ES-I3 (cell line): ENCODE results near the gene MLLT1.

Experiments
- H3K36me3 ChIP-seq: 2 replicates; pipeline ENCODE4 v1.6.1; 2013; ENCODE audit warnings: mild to moderate bottlenecking, low read length, control low read depth, moderate library complexity; ENCODE audit not compliant: insufficient read depth
- H3K4me1 ChIP-seq: 2 replicates; pipeline ENCODE4 v1.6.1; 2013; ENCODE audit warnings: mild to moderate bottlenecking, control low read depth, low read length; ENCODE audit not compliant: insufficient read depth
- H3K9ac ChIP-seq: 2 replicates; pipeline ENCODE4 v1.6.1; 2013; ENCODE audit warnings: low read depth, mild to moderate bottlenecking, low read length, moderate library complexity
- H3K9me3 ChIP-seq: 2 replicates; pipeline ENCODE4 v1.6.1; 2013; ENCODE audit warnings: mild to moderate bottlenecking, low read length, moderate library complexity; ENCODE audit not compliant: control insufficient read depth, insufficient read depth

Gene MLLT1

DNA sequence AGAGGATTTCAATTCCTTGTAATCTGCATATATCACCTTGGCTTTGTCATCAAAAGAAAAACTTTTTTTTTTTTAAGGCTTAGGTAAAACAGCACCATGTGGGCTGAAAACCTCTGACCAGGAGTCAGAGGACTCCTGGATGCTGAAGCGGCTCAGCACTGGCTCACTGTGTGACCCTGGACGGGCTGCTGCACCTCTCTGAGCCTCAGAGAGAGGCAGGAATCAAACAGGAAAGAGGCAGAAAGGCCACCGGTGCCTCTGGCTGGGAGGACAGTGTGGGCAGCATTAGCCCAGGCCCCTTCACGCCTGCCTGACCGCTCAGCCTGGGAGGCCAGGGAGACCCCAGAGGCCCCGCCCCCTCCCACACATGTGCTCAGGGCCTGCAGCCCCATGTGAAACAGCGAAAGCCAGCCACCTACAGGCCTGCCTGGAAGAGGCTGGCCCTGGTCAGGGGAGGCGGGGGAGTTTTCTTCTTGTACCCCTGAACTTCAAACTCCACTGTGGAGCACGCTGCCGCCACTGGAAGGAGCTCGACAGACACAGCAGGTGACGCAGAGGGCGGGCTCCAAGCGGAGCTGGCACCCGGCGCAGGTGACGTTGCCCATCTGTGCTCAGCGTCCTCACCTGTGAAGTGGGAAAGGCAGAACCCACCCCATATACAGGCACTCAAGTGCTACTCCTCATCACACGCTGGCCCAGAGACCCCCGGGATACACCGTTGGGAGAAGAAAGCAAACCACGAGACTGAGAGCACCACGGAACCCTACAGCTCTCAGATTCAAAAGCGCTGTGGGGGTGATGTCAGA lies 39.7 kb downstream of the MLLT1 start:
- H3K9me3 ChIP-seq = no peaks in the 10 kb centered on the region
- H3K4me1 ChIP-seq = peaks cover 3% of the 10 kb centered on the region; the same call in 1 of the 2 replicates
- no peak overlapping the region for H3K9ac ChIP-seq
- no peaks in the 10 kb centered on the region for H3K36me3 ChIP-seq

DNA sequence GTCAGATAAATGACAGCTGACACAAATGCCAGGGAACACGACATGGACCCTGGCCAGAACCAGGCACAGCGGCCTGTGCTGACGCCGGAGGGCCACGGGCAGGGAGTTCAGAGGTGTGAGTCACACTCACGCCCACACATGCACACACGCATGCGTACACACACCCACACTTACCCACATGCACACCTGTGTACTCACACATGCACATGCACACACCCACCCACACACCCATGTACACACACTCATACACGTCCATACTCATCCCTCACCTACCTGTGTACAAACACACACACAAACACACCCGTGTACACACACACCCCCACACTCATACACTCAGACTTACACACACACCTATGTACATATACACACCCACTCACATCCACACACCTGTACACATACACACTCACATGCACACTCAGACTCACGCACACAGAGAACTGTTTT lies 40.4 kb downstream of the MLLT1 start:
- H3K9ac ChIP-seq = no peak overlapping the region
- H3K9me3 ChIP-seq = no peaks in the 10 kb centered on the region
- H3K4me1 ChIP-seq = peaks cover 3% of the 10 kb centered on the region; the same call in 1 of the 2 replicates
- H3K36me3 ChIP-seq = no peaks in the 10 kb centered on the region

DNA sequence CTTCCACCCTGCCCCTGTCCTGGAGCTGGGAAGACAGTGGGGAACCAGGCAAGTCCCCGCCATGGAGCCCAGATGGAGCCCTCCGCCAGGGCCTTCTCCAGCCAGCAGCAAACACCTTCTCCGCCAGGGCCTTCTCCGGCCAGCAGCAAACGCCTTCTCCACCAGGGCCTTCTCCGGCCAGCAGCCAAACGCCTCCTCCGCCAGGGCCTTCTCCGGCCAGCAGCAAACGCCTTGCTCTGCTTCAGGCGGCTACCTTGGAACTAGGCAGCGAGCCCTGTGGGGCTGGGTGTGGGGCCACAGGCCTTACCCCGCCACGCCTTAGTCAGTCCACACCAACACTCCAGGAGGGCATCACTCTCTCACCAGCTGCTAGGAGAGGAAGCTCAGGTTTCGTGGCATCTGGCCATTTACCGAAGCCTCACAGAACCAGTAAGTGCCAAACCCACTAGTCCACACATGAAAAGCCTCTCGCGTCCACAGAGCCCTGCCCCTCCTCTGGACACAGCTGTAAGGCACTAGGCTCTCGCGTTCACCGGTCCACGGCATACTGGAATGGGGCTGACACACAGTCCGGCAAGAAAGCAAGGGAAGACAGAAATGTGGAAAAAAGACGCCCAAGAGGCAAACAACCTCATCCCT lies 41.0 kb downstream of the MLLT1 start:
- H3K36me3 ChIP-seq = no peaks in the 10 kb centered on the region
- H3K4me1 ChIP-seq = no peaks in the 10 kb centered on the region; the same call in 1 of the 2 replicates
- H3K9ac ChIP-seq = no peak overlapping the region
- H3K9me3 ChIP-seq = no peaks in the 10 kb centered on the region

DNA sequence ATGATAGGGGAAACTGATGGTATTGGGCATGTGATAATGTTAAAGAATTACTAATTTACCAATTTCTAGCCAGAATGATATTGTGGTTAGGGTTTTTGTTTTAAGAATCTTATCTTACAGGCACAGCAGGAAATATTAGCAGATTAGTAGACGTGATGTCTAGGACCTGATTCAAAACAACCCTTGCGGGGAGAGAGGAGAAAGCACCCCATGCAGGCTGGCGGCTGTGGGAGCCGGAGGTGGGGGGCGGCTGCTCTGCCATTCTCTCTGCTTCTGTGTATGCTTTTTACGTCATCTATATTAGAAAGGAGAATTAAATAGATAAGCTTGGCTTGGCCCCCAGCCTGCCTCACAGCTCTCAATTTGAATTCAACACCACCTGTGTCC lies 41.5 kb downstream of the MLLT1 start:
- Histone ChIP-seq H3K9ac (no peak overlapping the region), H3K4me1 (no peaks in the 10 kb centered on the region; the same call in 1 of the 2 replicates), H3K36me3 (no peaks in the 10 kb centered on the region)

DNA sequence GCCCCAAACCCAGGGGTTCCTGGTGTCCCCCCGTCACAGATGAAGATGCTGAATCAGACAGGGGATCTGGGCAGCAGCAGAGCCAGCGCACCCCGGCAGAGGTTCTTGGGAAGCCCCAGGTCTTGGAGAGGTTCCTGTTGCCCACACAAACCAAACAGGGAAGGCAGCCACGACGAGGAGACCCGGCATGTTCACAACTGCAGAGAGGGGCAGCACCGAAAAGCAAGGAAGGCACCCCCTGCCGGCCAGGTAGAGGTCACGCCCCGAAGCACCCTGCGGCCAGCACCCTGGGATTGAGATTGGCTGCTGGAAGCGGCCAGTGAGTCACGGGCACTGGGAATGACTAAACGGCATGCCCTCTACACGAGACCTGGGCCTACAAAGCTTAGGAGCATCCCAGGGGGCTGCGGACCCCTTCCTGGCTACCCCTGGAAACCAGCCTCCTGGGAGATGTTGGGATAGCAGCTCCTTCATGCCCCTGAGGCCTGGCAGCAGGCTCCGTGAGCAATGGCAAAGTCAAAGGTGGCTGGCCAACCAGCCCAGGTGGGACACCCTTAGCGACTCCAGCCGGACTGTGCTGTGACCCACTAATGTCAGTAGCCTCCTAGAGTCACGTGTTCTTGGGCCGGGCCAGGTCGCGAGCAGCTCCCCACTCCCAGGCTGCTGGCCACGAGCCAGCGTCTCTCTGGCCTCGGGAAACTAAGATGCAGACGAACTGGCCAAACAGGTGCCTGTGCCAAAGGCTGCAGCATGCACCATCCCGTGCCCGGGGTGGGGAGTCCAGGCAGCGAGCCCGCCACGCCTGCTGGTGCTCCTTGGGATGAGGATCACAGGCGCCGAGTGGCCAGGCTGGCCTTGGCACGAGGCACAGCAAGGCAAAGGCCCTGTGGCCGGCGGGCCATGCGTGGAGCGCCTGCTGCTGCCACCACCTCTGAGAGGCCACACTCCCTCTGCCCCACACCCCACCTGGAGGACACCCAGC lies 43.2 kb downstream of the MLLT1 start:
- H3K36me3 ChIP-seq = no peaks in the 10 kb centered on the region
- no peaks in the 10 kb centered on the region for H3K9me3 ChIP-seq
- H3K4me1 ChIP-seq = no peaks in the 10 kb centered on the region; the same call in 1 of the 2 replicates
- H3K9ac ChIP-seq = no peak overlapping the region

More for the DNA sequence above, 41.5 kb downstream of the MLLT1 start:
- no peaks in the 10 kb centered on the region for H3K9me3 ChIP-seq

DNA sequence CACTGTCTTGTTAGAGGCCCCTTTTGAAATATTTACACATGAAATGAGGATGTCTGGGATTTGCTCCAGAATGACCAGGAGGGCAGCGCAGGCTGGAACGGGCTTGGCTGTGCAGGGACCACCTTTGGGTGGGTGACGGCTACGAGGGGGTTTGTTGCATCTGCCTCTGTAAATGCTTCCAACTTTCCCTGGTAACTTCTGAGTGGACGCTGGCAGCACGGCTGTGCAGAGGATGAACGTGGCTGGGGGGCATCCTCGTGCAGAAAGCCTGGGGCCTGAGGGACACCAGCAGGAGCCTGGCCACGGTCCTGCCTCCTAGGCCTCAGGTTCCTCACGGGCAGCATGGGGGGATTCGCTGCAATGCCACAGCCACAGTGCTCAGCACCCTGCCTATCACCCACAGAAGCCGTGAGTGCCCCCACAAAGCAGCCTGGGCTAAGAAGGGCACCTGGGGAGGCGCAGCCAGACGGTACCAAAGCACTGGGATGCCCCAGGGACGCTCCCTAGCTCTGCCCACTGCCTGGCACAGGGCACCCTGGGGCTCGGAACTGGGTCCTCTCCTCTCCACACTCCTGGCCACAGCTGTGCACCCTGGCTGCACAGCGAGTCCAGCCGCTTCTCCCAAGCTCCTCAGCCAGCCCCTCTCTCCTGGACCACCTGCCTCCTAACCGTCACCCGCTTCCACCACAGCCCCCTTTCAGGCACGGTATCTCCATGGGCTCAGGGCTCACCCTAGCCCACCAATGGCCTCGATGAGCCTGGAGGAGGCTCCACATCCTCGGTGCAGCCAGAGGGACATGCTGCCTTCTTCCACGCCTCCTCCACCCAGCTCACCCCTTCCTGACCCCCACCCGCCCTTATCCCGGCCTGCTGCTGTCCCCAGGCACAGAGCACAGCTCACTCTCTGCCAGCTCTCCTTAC lies 44.5 kb downstream of the MLLT1 start:
- H3K9me3 ChIP-seq = no peaks in the 10 kb centered on the region
- no peaks in the 10 kb centered on the region for H3K36me3 ChIP-seq
- H3K9ac ChIP-seq = no peak overlapping the region
- H3K4me1 ChIP-seq = no peaks in the 10 kb centered on the region; the same call in 1 of the 2 replicates

DNA sequence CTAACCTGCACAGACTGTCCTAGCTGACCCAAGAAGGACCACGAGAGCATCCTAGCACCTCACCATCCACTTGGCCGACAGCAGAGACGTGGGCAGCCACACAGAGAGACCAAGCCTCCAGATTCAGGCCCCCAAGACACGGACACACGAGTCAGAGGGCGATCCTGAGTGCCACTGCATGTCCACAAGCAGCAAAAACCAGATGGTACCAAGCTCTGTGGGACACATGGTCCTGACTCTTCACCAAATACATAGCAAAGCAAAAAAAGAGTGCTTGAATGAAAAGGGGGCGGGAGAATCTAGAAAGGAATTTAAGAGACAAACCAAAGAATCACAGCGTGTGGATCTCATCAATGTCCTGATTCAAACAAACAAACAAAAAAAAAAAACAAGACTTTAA lies 45.2 kb downstream of the MLLT1 start:
- Histone ChIP-seq H3K9ac (no peak overlapping the region), H3K9me3 (no peaks in the 10 kb centered on the region), H3K36me3 (no peaks in the 10 kb centered on the region), H3K4me1 (no peaks in the 10 kb centered on the region; the same call in 1 of the 2 replicates)

DNA sequence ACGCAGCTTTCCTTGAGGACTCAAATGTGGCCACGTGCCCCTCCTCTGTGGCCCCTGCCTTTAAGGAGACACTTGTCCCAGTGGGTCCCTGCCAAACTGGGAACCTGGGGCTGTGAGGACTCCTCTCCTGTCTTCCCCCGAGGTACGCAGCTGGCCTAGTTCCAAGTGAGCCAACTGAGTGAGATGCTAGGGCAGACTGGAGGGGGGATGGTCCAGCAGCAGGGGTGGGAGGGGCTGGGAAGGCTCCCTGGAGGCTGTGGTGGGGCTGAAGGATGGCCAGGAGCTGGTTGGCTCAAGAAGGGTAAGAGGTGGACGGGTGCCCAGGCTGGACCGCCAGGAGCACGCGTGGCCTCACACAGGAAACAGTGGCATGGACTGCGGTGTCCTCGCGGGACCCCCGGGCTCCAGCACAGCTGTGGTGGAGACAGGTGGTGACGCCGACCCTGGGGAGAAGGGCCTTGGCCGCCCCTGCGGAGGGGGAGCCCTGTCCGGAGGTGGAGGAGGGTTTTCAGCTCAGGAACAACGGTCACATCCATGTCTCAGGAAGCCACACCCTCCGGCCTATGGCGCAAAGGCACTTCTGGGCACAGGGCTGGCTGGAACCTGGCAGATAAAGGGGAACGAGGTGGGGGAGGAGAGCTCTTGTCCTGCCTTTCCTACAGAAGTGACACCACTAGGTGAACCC lies 45.8 kb downstream of the MLLT1 start:
- no peaks in the 10 kb centered on the region; the same call in 1 of the 2 replicates for H3K4me1 ChIP-seq
- no peaks in the 10 kb centered on the region for H3K36me3 ChIP-seq
- H3K9ac ChIP-seq = no peak overlapping the region
- H3K9me3 ChIP-seq = no peaks in the 10 kb centered on the region

DNA sequence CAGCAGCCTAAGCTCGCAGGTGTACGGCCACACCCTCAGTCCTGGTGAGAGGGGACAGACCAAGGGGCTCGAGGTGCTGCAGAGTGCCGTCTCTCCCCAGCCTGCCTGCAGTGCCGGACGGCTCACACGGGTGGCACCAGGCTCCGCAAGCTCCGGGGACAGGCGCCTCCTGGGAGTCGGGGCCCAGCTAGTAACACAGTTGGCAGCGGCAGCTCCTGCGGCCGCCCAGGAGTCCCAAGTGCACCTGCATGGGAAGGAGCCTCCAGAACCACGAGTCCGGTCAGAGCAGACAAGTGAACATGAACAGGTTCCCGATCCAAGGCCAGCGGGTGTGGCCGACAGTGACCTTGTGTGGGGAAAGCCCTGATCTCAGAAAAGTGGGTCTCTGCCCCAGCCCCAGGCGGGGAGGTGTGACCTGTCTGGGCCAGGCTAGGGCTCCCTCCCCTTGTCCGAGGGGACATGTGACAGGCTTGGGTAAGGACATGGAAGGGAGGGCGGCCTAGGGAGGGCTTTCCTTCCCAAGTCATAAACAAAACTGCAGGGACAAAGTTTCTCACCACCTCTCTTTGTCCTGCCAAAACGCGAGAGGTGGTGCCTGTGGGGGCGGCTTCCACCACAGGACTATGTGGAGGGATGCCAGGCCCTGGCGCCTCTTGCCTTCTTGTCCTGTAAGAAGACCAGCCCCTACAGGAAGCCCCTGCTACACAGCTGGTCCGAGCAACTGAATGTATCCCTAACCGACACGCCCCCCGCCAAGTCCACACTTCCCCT lies 46.5 kb downstream of the MLLT1 start:
- Histone ChIP-seq H3K9me3 (no peaks in the 10 kb centered on the region), H3K9ac (no peak overlapping the region), H3K4me1 (no peaks in the 10 kb centered on the region; the same call in 1 of the 2 replicates), H3K36me3 (no peaks in the 10 kb centered on the region)

DNA sequence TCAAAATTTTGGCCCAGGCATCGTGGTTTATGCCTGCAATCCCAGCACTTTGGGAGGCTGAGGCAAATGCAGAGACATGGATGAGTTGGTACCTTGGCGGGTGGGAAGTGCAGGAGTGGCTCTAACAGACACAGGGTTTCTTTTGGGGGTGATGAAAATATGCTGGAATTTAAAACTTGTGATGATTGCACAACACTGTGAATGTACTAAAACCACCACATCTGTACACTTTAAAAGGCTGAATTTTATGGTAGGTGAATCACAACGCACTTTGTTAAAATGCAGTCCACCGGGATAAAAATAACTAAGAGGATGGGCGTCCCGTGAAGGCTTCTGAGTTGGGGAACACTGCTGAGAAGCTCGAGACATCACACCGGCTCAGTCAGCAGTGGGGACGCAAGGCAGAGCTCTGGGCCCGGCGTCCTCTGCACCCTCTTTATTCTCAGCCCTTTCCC lies 47.1 kb downstream of the MLLT1 start:
- Histone ChIP-seq H3K9ac (no peak overlapping the region), H3K4me1 (no peaks in the 10 kb centered on the region; the same call in 1 of the 2 replicates), H3K36me3 (no peaks in the 10 kb centered on the region), H3K9me3 (no peaks in the 10 kb centered on the region)

DNA sequence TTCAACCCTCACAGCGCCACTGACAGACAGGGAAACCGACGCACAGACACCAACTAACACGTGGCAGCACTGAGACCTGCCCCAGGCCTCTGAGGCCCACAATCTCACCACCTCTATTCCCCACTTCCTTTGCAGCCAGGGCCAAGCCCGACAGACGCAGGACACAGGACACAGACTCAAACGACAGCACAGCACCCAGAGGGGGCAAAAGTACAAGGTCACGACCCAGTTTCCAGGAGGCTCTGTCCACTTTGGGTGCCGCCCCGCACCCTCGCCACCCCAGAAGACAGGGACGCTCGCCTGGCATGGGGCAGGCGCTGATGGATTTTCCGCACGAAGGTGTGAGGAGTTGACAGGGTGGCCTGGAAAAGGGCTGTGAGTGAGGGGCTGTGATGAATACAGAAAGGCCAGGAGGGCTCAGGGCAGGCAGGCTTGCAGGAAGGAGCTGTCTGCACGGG lies 48.8 kb downstream of the MLLT1 start:
- Histone ChIP-seq H3K9me3 (no peaks in the 10 kb centered on the region), H3K36me3 (no peaks in the 10 kb centered on the region), H3K4me1 (no peaks in the 10 kb centered on the region; the same call in 1 of the 2 replicates), H3K9ac (no peak overlapping the region)

DNA sequence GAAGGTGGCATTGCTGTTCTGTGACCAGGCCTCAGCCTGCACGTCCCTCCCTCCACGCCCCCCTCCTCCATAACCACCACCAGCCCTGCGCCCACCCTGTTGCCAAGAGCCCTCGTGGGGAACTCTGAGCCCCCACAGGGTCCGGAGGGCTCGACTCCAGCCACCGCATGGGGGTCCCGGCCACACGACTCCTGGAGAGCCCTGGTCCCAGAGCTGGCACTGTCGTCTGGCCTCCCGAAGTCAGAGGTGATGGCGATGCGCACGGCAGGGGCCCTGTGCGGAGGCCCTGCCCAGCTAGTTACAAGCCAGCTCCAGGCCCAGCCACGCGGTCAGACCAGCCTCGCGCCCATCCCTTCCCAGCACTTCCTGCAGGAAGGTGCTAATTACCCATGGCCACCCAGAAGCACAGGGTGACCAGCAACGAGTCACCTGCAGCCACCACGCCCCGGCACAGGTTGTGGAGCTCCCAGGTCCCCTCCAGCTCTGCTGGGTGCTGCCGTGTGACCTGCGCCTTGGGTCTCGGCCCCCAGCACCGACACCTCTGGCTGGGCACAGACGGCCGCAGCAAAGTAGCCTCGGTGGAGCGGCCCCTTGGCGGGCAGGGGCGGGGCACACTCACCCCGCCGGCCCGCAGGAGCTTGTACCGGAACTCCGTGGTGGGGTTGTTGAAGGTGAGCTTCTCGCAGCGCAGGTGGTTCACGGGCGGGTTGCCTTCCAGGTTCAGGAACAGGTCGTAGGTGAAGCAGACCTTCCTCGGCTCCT lies 49.6 kb downstream of the MLLT1 start:
- Histone ChIP-seq H3K9ac (no peak overlapping the region), H3K36me3 (no peaks in the 10 kb centered on the region), H3K9me3 (no peaks in the 10 kb centered on the region), H3K4me1 (no peaks in the 10 kb centered on the region; the same call in 1 of the 2 replicates)
